ENCODE measurements around the gene EFCAB12.

GRCh38 chr3:129417326-129417725 lies 11.1 kb downstream of the EFCAB12 start:
- TF ChIP-seq FOXM1 (IDR thresholded peaks at IDR 0.05; ENCODE audit: borderline replicate concordance) = no peak
- no peak for TF ChIP-seq FOXA1 (IDR thresholded peaks at IDR 0.05)
- no peak for TF ChIP-seq SP1 (IDR thresholded peaks at IDR 0.05)
- TF ChIP-seq HDGF (IDR thresholded peaks at IDR 0.05; ENCODE audit: borderline replicate concordance) = no peak
- no peak for TF ChIP-seq TARDBP (IDR thresholded peaks at IDR 0.05)
- TF ChIP-seq ZNF384 (IDR thresholded peaks at IDR 0.05) = no peak
- no peak for TF ChIP-seq SUZ12 (IDR thresholded peaks at IDR 0.05)
- no peak for TF ChIP-seq CTBP1 (IDR thresholded peaks at IDR 0.05; ENCODE audit: borderline replicate concordance)
- TF ChIP-seq BHLHE40 (IDR thresholded peaks at IDR 0.05; ENCODE audit: borderline replicate concordance) = no peak
- TF ChIP-seq, protein P1, sequence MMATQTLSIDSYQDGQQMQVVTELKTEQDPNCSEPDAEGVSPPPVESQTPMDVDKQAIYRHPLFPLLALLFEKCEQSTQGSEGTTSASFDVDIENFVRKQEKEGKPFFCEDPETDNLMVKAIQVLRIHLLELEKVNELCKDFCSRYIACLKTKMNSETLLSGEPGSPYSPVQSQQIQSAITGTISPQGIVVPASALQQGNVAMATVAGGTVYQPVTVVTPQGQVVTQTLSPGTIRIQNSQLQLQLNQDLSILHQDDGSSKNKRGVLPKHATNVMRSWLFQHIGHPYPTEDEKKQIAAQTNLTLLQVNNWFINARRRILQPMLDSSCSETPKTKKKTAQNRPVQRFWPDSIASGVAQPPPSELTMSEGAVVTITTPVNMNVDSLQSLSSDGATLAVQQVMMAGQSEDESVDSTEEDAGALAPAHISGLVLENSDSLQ (IDR thresholded peaks at IDR 0.05) = no peak
- TF ChIP-seq L3MBTL2 (conservative IDR thresholded peaks at IDR 0.05) = no peak
- TF ChIP-seq ELF4 (IDR thresholded peaks at IDR 0.05) = no peak
- no peak for TF ChIP-seq FOXK2 (IDR thresholded peaks at IDR 0.05)

Data from HEK293T (cell line).